ENCODE results near the gene SYT5.
"Not testable (repeated sequence)": the region's sequence is repeated elsewhere in the genome, so short reads cannot be mapped to it uniquely, and the experiment has no call there.

The SYT5 gene

GRCh38 chr19:55171440-55171839, 8.6 kb downstream of the SYT5 start:
- DNase-seq (ENCODE audit: low read depth) = no peak

GRCh38 chr19:55169136-55169535, 11.0 kb downstream of the SYT5 start:
- no peak for DNase-seq (ENCODE audit: low read depth)

- peak; percentile 41 for DNase-seq (ENCODE audit: low read depth)
Measured at GRCh38 chr19:55166530-55167268, 13.4 kb downstream of the SYT5 start, which contains the start of gene DNAAF3. Gene DNAAF3 (minus strand): TSS chr19:55166613. CDS start chr19:55166413, 200 bp downstream.

GRCh38 chr19:55165952-55166529, 14.0 kb downstream of the SYT5 start:
- no peak for DNase-seq (ENCODE audit: low read depth)

DNA sequence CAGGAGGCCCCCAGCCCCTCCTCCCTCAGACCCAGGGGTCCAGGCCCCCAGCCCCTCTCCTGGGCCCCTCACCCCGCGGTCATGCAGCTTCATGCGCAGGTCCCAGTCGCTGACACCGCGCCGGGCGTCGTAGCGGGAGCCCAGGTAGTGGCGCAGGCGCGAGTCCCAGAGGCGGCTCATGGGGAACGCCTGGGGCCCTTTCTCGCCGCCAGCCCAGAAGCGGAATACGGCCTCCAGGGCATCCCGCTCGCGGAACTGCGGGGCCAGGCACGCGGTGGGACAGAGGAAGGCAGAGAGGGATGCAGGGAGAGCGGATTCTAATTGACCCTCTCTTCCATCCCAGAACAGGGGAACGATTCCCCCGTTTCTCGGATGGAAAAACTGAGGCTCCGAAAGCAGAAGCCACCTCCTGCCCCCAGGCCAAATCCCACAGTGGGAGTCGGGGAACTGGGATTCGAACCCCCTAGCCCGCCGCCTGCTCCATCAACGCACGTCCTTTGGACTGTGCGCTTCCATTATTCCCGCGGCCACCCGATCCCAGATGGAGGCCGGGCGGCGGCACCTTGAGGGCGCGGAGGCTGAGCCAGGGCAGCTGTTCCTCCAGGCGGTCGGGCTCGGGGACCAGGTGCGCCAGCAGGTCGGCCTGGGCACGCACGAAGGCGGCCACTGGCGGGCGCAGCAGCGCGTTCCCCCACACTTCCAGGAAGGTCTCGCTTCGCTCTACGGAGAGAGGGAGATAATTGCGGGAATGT, 18.3 kb downstream of the SYT5 start:
- no peak for DNase-seq (ENCODE audit: low read depth)

- no peak for DNase-seq (ENCODE audit: low read depth)
Measured at GRCh38 chr19:55160986-55161365, 19.1 kb downstream of the SYT5 start.

DNA sequence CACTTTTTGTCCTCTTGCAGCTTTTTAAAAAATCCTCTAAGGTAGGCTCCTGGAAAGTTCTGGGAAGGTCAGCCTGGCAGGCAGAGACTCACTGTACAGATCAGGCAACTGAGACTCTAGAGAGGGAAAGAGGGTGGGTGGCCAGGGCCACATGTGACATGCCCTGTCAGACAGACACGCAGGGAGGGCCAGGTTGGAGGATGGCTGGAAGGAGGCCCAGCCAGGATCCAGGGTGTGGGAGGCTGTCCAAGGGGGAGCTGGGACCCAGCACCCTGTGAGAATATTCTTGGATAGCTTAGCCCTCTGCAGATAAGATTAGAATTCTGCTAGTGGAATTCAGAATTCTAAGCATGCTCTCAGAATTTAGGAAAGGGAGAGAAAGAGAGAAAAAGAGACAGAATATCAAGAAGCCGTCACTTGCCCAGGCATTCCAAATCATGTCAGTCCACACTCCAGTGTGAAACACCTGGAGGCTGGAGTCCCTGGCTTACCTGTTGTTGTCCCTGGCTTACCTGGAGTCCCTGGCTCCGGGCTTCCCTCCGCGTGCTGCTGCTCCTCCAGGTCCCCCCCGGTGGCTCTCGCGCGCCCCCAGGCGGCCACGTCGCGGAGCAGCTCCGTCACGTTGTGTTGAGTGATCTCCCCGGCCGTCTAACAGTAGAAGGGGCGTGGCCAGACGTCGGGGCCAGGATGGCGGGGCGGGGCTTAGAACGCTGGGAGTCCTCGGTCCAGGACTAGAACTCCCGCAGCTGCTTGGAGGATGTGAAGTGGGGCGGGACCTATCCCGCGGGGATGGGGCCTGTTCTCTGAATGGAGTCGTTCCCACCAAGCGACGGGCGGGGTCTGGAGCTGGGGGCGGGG, 19.7 kb downstream of the SYT5 start:
- peak; percentile 67 for DNase-seq (ENCODE audit: low read depth)

GRCh38 chr19:55158848-55159749, 21.0 kb downstream of the SYT5 start:
- no peak for DNase-seq (ENCODE audit: low read depth)

DNA sequence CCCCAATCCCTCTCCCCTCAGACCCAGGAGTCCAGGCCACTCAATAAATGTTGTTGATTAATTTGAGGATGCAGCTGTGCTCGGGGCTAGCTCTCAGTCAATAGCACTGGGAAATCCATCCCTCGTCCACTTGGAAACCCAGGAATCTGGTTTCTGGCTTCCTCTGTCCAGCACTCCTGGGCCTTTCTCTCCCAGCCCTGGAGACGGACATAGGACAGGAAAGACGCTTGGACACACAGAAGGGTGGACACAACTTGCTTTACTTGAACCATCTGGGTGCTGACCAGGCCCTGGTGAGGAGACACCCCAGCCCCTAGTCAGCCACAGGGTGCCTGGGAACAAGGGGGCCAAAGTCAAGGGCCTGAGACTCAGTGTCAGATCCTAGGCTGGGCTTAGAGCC, 21.7 kb downstream of the SYT5 start:
- DNase-seq (ENCODE audit: low read depth) = no peak

- no peak for DNase-seq (ENCODE audit: low read depth)
Measured at GRCh38 chr19:55157064-55157908, 22.8 kb downstream of the SYT5 start, which contains the start of gene TNNI3. Gene TNNI3 (minus strand): TSS chr19:55157732. CDS start chr19:55157589, 143 bp downstream.

- no peak for DNase-seq (ENCODE audit: low read depth)
Measured at GRCh38 chr19:55156202-55157063, 23.7 kb downstream of the SYT5 start.

- not testable (repeated sequence) for DNase-seq (ENCODE audit: low read depth)
Measured at GRCh38 chr19:55155784-55156183, 24.3 kb downstream of the SYT5 start.

GRCh38 chr19:55153652-55154264, 26.3 kb downstream of the SYT5 start:
- DNase-seq (ENCODE audit: low read depth) = no peak

DNA sequence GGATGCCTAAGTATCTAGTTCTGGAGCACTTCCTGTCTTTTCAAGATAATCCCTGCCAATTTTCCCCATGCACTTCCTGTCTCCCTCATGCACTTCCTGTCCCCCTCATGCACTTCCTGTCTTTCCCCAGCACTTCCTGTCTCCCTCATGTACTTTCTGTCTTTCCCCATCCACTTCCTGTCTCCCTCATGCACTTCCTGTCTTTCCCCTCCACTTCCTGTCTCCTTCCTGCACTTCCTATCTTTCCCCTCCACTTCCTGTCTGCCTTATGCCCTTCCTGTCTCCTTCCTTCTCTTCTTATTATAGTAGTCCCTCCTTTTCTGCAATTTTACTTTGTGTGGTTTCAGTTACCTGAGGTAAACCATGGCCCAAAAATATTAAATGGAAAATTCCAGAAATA, 28.1 kb downstream of the SYT5 start:
- no peak for DNase-seq (ENCODE audit: low read depth)

DNA sequence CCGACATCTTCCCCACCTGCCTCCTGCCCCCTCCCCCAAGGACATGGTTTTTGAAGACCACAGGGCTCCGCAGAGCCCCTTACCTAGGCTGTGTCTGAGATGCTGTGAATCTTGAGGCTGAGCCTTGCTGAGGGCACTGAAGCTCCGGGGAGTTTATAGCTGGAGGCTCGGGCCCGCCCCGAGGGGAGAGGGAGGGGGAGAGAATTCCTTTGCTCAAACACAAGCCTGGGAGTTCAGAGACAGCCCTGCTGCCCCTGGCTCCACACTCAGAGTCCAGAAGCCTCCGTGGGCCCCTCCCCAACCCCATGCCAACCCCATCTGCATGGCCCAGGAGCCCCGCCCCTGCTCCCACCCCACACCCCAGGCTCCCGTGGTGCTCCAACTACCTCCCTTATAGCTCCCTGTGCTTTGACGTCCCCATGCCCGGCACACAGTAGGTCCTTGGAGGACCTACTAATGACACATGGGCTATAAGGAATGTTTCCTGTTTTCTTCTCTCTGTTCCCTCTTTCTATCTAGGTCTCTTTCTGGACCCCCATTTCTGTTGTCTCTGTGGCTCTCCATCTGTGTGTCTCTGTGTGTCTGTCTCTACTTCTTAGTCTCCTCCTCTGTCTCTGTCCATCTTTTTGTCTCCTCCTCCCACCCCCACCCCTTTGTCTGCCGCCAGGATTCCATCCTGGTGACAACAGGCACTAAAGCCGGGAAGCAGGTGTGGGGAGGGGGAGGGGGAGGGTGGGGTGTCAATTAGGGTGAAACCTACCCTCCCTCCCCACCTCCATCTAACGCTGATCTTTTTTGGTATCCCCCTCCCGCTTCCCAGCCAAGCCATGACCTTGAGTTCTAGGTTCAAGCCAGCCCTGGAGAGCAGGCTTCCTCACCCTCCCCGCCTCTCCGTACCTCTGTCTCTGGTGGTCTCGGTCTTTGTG, 30.7 kb downstream of the SYT5 start, which contains the start of gene TNNT1:
TSS of gene TNNT1 (minus strand) at position 129 of the 926 bp plus-strand sequence. CDS start 2,049 bp downstream, outside the sequence.
- no peak for DNase-seq (ENCODE audit: low read depth)

DNA sequence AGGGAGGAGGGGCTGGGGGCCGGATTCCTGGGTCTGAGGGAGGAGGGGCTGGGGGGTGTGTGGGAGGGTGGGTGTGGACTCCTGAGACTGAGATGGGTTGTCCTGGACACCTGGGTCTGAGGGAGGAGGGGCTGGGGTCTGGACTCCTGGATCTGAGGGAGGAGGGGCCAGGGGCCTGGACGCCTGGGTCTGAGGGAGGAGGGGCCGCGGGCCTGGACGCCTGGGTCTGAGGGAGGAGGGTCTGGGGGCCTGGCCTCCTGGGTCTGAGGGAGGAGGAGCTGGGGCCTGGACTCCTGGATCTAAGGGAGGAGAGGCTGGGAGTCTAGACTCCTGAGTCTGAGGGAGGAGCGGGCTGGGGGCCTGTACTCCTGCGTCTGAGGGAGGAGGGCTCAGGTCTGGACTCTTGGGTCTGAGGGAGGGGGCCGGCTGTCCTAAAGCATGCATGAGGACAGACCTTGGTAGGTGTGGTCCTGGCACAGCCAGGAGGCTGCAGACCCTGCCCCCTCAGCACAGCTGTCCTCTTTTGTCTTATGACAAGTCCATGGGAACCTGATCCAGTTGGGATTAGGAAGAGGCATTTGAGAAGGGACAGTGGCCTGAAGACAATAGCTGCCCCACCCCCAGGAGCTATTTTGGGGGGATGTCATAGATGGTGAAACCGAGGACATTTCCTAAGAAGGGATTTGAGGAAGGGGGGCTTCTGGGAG, 32.4 kb downstream of the SYT5 start:
- no peak for DNase-seq (ENCODE audit: low read depth)
